Epithelial cell of proximal tubule (primary cell): ENCODE results near the gene RHOH. TPM values are rescaled to one million over a fixed set of nuclear protein-coding genes. Genes with fewer than 3 reads are reported as not detected.

Source experiments
- DNase-seq: peaks from one replicate; pipeline ENCODE4 v3.0.0-alpha.2; 2011; ENCODE audit warnings: low read depth
- H3K4me3 ChIP-seq: 2 replicates; pipeline ENCODE4 v1.5.1; 2011; ENCODE audit warnings: low read depth, mild to moderate bottlenecking, low read length
- CTCF ChIP-seq: conservative IDR thresholded peaks from 2 replicates; pipeline ENCODE4 v1.5.1; 2012; ENCODE audit warnings: low read depth, mild to moderate bottlenecking, low read length
- total RNA-seq: library from RNA; depleted of rRNA; stranded (reverse); fragments of >200 nt; gene quantifications from 2 replicates; pipeline ENCODE4 v1.2.3, GENCODE V29; 2015

Gene RHOH
- total RNA-seq, 1 donor from 2014 or later, result not detected

GRCh38 chr4:40224432-40224831, 27.6 kb downstream of the RHOH start:
- DNase-seq, result no peak
- no peak for TF ChIP-seq CTCF
- no peak overlapping the region for H3K4me3 ChIP-seq

DNA sequence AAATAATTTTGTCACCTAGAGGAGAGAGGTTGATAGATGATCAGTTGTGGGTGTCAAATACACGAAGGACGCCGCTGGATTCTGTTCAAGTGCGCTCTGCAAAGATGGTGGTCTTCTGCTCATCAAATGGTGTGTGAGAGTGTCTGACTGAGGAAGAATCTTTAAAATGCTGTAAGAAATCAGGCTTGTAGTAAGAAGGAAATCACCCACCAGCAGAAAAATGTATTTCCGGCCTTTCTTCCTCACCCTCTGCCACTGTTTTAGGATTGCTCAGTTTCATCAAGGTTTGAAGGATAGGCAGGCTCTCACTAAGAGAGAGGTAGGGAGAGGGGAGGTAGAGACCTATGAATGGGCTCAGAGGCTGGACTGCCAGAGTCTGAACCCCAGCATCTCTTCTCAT, 28.7 kb downstream of the RHOH start:
- DNase-seq, result no peak
- H3K4me3 ChIP-seq, result no peak overlapping the region
- no peak for TF ChIP-seq CTCF

DNA sequence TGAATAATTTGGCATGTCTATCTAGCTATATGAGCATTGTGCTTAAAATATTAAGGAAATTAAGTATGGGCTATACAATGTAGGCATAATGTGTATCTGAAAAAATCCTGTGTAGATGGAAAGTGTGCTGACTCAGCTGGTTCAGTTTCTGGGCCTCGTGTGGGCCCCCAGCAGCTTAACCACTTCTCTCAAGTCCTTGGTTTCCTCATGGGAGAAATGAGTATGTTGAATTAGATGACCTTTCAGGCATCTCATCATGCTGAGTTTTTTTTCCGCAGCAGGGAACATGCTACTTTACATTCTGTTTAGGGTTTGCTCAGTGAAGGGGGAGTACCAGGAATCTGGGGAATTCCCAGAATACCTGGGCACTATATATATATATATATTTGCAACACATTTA, 30.5 kb downstream of the RHOH start:
- TF ChIP-seq CTCF, result no peak
- no peak overlapping the region for H3K4me3 ChIP-seq
- no peak for DNase-seq

DNA sequence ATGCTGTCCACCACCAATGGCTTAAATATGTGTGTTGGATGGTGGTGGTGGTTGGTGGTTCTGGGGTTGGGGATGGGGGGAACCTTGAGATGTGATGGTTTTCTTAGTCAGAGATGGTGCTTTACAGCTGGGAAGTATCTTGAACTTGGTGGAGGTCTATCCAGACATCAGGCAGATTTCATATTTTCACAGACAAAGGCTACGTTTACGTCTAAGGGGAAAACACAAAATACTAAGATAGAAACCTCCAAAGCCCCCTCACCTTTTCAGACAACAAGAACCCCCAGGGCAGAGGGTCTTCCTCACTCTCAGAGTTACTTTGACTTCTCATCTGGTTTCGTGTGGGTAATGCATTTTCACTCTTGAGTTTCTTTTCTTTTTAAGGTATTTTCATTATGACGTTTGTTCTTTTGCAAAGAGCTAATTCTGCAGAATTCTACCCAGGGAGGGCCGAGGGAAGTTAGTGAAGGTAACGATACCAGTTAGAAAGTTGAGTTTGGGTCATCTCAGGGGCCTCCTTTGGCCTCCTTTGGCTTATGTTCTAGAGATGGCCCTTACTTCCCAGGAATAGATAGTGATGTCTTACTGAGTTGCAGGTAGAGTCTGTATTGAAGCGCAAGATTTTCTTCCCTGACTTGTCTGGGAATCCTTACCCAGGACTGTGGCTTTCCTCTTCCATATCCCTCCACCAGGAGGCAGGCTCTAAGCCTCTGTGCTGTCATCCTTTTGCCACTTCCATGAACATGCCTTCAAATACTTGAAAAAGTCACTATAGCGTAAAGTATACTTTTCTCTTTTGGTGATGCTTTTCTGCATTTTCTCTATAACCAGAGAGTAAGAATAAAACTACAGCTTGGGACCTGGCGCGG, 31.9 kb downstream of the RHOH start:
- H3K4me3 ChIP-seq, result no peak overlapping the region
- no peak for DNase-seq
- peak; percentile 62 for TF ChIP-seq CTCF

- no peak overlapping the region for H3K4me3 ChIP-seq
- TF ChIP-seq CTCF, result no peak
- no peak for DNase-seq
These were observed 34.6 kb downstream of the RHOH start for GRCh38 chr4:40231316-40231863.

DNA sequence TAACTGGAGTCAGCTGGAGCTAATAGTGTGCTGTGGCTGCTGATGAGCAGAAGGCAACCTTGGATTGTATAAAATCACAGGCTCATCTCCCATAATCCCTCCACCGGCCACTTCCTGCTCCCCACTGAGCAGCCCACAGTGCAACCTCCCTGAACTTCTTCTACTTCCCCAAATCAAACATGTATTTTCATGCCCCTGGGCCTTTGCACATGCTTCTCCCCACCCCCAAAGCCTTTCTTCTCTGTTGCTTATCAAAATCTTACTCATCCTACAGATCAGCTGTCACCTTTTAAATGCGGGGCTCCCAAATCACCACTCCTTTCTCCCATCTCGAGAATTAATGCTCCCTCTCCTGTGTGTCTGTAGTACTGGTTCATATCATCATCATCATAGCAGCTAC, 35.8 kb downstream of the RHOH start:
- no peak for DNase-seq
- no peak for TF ChIP-seq CTCF
- H3K4me3 ChIP-seq, result no peak overlapping the region

DNA sequence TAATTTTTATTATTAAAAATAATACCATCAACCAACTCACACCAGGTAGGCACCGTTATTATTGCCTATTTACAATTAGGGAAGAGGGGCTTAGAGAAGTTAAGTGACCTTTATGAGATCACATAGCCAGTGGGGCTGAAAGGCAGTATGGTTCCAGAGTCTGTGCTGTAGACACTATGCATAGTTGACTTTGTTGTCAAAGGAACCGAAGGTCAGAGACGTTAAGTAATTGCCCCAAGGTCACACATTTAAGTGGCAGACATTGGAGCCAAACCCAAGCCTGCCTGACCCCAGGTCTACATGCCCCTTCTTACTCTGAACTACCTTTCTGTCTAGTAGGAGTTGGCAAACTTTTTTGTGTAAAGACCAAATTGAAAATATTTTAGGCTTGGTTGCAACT, 36.4 kb downstream of the RHOH start:
- TF ChIP-seq CTCF, result no peak
- no peak overlapping the region for H3K4me3 ChIP-seq
- DNase-seq, result no peak
